ENCODE measurements around the gene SDCBP2.

SDCBP2 gene

GRCh38 chr20:1341561-1342265 is 12.8 kb upstream of the SDCBP2 start:
- TF ChIP-seq GATA2 (IDR thresholded peaks at IDR 0.05; ENCODE audit: low read depth, low read length) (no peak), GATA3 (IDR thresholded peaks at IDR 0.05; ENCODE audit: low read depth, low read length) (no peak)

DNA sequence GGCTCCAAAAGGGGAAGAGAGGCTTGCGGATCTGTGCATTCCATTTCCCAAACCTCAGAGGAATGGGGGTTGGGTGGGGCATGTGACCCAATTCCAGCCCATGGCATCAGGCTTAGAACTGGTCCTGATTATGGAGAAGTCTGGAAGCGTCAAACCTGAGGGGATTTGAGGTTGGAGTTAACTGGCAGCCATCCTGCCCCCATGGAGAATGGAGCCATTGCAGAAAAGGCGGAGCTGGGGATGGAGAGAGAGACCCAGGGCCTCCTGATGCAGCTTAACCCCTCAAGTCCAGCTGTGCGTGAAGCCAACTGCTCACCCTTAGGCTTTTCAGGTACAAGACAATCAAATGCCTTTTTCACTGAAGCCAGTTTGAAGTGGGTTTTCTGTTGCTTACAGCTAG is 9.9 kb upstream of the SDCBP2 start:
- TF ChIP-seq GATA2 (IDR thresholded peaks at IDR 0.05; ENCODE audit: low read depth, low read length) (no peak), GATA3 (IDR thresholded peaks at IDR 0.05; ENCODE audit: low read depth, low read length) (no peak)

DNA sequence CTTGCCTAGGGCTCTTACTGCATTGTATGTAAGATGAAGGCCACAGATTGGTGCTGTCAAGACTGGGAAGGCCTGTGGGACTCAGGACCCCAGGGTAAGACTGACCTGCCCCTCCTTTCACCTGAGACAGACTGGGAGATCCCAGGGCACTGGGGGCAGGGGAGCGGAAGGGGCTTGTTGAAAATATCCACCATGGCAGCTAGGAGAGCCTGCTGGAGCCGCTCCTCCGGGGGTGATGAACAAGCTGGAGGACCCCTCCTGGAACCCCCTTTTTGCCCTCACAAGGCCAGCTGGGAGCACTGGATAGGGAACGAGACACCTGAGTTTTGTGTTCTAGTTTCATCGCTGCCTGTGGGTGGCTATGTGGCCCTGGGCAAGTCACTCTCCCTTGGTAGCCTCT is 9.2 kb upstream of the SDCBP2 start:
- TF ChIP-seq GATA3 (IDR thresholded peaks at IDR 0.05; ENCODE audit: low read depth, low read length) (no peak), GATA2 (IDR thresholded peaks at IDR 0.05; ENCODE audit: low read depth, low read length) (no peak)

DNA sequence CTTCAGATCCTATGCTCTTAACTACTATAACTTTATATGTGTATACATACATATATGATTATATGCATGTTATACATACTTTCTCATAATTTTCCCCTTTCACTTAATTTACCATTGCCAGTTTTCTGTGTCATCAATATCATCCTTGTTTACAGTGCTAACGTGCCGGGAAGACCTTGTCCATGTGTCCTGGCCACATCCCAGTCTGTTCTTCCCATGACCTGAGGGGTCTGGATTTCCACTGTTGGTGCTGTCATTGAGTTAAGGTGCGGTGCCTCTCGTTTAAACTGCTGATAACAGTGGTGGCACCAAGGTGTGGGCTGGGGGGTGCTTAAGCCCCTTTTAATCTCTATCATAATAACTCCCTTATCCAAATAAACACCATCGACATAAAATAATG is 8.5 kb upstream of the SDCBP2 start:
- no peak for TF ChIP-seq GATA3 (IDR thresholded peaks at IDR 0.05; ENCODE audit: low read depth, low read length)
- no peak for TF ChIP-seq GATA2 (IDR thresholded peaks at IDR 0.05; ENCODE audit: low read depth, low read length)

DNA sequence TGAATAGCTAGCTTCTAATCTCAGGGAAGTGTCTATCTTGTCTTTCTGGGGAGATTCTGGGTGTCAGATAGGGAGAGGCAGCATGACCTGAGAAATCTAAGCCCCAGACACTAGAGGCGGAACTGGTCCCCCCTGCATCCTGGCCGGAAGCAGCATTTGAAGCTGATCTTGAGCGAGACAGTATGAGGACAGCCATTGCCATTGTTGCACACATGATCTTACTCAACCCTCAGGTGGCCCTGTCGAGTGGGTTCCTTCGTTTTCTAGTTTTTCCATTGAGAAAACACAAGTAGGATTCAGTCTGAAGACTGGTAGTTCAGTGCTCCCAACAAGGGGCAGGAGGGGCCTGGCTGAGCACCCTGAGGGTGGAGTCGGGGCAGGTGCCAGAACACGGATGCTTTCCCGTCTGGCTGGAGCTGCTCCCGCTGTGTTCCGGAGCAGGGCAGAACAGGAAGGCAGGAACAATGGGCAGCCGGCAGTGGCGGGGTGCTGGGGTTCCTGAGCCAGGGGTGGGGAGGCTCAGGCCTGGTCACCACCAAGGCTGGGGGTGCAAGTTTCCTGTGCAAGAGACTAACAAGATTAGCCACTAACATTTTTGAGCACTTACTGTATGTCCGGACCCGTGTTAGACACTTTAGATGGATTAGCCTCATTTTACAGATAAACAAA is 7.9 kb upstream of the SDCBP2 start:
- TF ChIP-seq GATA3 (IDR thresholded peaks at IDR 0.05; ENCODE audit: low read depth, low read length) (no peak), GATA2 (IDR thresholded peaks at IDR 0.05; ENCODE audit: low read depth, low read length) (no peak)

DNA sequence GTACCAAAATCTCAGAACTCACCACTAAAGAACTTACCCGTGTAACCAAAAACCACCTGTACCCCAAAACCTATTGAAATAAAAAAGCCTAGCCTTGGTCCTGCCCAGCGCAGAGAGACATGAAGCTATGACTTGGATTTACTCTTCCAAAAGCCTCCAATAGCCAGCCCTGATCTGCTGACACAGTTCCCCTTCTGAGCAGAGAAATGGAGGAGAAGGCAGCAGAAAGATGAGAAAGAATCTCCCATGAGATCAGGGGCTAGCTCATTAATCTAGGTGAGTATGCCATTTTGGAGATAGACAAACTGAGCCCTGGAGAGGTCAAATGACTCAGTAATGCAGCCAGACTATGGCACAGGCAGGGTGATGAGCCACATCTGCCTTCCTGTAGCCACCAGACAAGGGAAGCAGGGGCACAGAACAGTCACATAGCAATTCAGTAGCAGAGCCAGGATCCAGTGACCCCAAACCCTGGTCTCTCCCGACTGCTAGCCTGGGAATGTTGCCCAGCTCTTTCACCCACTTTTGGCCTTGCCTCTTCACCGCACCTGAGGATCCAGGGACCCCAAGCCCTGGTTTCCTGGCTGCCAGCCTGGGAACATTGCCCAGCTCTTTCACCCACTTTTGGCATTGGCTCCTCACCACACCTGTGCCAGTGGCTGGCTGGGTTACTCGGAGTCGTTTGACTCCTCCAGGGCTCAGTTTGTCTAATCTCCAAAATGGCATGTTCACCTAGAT is 7.2 kb upstream of the SDCBP2 start:
- no peak for TF ChIP-seq GATA2 (IDR thresholded peaks at IDR 0.05; ENCODE audit: low read depth, low read length)
- no peak for TF ChIP-seq GATA3 (IDR thresholded peaks at IDR 0.05; ENCODE audit: low read depth, low read length)

DNA sequence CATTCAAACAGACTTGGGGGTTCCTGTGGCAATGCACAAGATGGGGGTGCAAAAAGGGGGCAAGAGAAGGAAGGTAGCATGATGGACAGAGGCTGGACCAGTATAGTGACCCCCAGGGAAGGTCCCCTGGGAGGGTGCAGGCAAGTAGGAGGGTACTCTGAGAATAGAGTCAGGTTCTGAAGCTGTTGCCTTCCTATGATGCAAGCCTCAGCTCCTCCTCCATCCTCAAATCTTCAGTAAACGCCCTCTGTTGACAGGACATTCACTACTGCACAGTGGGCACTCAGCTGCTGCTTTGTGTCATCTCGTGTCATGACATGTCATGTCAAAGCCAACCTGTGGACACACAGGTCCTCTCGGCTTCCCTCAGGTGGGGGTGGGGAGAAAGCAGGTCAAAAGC is 5.8 kb upstream of the SDCBP2 start:
- TF ChIP-seq GATA3 (IDR thresholded peaks at IDR 0.05; ENCODE audit: low read depth, low read length), result no peak
- no peak for TF ChIP-seq GATA2 (IDR thresholded peaks at IDR 0.05; ENCODE audit: low read depth, low read length)

DNA sequence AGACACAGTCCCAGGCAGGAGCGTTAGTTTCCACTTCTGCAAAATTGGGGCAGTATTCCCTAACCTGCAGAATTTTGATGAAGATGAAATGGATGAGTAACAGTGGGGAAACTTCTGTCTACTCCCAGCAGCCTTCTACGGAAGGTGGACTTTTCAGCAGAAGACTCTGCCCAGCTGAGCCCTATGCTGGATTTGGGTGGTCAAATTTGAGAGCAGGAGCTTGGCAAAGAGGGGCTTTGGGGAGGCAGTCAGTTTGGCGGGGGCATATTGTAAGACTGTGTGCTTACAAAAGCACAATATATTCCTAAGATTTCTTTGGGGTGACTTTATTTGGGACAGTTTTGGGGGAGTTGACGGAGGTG is 5.4 kb upstream of the SDCBP2 start:
- no peak for TF ChIP-seq GATA3 (IDR thresholded peaks at IDR 0.05; ENCODE audit: low read depth, low read length)
- no peak for TF ChIP-seq GATA2 (IDR thresholded peaks at IDR 0.05; ENCODE audit: low read depth, low read length)

GRCh38 chr20:1333462-1334369 is 4.8 kb upstream of the SDCBP2 start:
- TF ChIP-seq GATA3 (IDR thresholded peaks at IDR 0.05; ENCODE audit: low read depth, low read length) (no peak), GATA2 (IDR thresholded peaks at IDR 0.05; ENCODE audit: low read depth, low read length) (no peak)

GRCh38 chr20:1332749-1333300 is 3.9 kb upstream of the SDCBP2 start:
- TF ChIP-seq GATA2 (IDR thresholded peaks at IDR 0.05; ENCODE audit: low read depth, low read length) (no peak), GATA3 (IDR thresholded peaks at IDR 0.05; ENCODE audit: low read depth, low read length) (no peak)

DNA sequence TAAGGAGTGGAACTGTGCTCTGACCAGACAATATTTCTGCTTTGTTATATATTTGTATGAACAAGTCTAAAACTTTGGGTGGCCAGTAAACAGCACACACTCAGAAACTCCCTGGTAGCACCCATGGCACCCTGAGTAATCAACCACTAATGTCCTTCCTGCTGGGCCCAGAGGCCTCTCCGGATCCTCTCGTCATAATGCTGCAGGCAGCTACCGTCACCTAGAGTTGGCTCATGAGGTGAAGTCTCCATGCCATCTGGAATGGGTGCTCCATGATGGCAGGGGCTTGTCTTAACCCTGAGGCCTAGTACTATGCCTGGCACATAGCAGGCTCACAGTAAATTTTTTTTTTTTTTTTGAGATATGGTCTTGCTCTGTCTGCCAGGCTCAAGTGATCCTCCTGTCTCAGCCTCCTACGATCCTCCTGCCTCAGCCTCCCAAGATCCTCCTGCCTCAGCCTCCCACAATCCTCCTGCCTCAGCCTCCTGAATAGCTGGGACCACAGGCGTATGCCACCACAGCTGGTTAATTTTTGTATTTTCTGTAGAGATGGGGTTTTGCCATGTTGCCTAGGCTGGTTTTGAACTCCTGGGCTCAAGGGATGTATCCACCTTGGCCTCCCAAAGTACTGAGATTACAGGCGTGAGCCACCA is 3.0 kb upstream of the SDCBP2 start:
- TF ChIP-seq GATA2 (IDR thresholded peaks at IDR 0.05; ENCODE audit: low read depth, low read length) (no peak), GATA3 (IDR thresholded peaks at IDR 0.05; ENCODE audit: low read depth, low read length) (no peak)

DNA sequence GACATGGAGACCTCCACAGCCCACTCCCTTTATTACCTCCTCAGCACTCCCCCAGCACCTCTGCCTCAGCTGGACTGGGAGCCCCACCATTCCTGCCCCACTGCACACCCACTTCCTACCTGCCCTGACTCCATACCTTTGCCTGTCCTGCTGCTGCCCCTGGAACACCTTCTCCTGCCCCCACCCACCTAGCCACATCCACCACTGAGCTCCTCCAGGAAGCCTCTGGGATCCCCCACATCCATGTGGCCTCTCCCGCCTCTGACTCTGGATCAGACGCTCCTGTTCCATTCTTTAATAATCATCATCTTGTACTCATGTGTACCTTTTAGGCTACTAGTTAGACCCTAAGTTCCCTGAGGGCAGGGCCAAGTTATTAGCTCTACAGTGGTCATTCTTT is 2.2 kb upstream of the SDCBP2 start:
- TF ChIP-seq GATA2 (IDR thresholded peaks at IDR 0.05; ENCODE audit: low read depth, low read length) (no peak), GATA3 (IDR thresholded peaks at IDR 0.05; ENCODE audit: low read depth, low read length) (no peak)
